GM12864 (cell line): ENCODE results near the gene ERI3.

Source experiments
- DNase-seq: peaks from one replicate; pipeline ENCODE4 v3.0.0-alpha.2; 2011; ENCODE audit warnings: low read depth
- H3K4me3 ChIP-seq: 2 replicates; pipeline ENCODE4 v1.5.1; 2011; ENCODE audit warnings: mild to moderate bottlenecking, low read depth, low read length, control low read depth
- CTCF ChIP-seq: IDR thresholded peaks from 2 replicates; pipeline ENCODE4 v1.5.1; 2011; ENCODE audit warnings: low read depth, mild to moderate bottlenecking, moderate library complexity, low read length, control low read depth, inconsistent platforms; ENCODE audit errors: missing control alignments

Gene ERI3

GRCh38 chr1:44268054-44268453 is 87.0 kb downstream of the ERI3 start:
- TF ChIP-seq CTCF, result no peak
- no peak for DNase-seq
- H3K4me3 ChIP-seq, result no peak overlapping the region

GRCh38 chr1:44267438-44267837 is 87.6 kb downstream of the ERI3 start:
- H3K4me3 ChIP-seq, result no peak overlapping the region
- TF ChIP-seq CTCF, result no peak
- DNase-seq, result no peak

GRCh38 chr1:44266400-44267344 is 88.4 kb downstream of the ERI3 start:
- no peak overlapping the region for H3K4me3 ChIP-seq
- TF ChIP-seq CTCF, result no peak
- no peak for DNase-seq

- DNase-seq, result no peak
- TF ChIP-seq CTCF, result no peak
- no peak overlapping the region for H3K4me3 ChIP-seq
Measured at GRCh38 chr1:44265656-44266358, 89.2 kb downstream of the ERI3 start.

GRCh38 chr1:44264451-44264771 is 90.6 kb downstream of the ERI3 start:
- no peak for TF ChIP-seq CTCF
- no peak for DNase-seq
- no peak overlapping the region for H3K4me3 ChIP-seq

DNA sequence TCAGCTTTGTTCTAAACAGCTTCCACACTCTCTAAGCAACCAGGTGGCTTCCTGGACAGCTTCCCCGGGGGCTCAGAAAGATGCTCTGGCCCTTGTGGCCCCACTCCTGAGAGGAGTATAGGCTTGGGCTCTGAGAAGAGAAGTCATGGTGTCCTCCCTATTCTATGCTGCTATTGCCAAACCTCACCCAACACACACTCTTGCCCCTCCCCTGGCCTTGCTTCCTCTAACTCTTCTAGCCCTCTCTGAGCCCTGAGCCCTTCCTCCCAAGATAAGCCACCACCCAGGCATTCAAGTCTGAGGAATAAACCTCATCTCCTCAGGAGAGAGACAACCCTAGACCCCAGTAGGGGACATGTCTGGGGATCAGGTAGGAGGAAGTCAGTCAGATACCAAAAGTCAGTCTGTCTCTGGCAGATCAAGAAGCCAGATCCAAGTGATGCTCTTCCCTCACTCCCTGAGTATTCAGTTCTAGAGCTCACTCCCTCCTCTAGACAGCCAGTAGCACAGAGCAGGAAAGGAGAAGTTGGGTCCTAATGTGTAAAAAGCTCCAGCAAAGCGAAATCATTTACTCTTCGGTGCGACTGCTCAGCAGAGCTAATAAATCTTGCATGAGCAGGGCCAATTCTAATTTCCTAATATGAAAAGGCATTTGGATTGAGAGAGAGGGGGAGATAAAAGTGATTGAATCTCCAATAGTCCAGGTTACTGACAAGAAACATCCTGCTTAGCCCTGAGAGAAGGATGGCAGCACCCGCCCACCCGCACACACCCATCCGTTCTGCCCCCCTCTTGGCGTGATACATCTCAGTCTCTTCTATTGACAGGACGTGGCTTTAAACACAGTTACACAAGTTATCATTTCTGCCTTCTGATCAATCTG is 91.2 kb downstream of the ERI3 start:
- no peak overlapping the region for H3K4me3 ChIP-seq
- no peak for DNase-seq
- TF ChIP-seq CTCF, result no peak
